ENCODE data around the gene HTRA2. TPM values are rescaled to one million over a fixed set of nuclear protein-coding genes. Genes with fewer than 3 reads are reported as not detected.

The HTRA2 gene
- total and polyA plus RNA-seq, 9 of the 15 experiments (the other 6 are each of a cell fraction or from before 2014, with no cell fraction given), result 54.2 to 71.2 (median 65.8) TPM

DNA sequence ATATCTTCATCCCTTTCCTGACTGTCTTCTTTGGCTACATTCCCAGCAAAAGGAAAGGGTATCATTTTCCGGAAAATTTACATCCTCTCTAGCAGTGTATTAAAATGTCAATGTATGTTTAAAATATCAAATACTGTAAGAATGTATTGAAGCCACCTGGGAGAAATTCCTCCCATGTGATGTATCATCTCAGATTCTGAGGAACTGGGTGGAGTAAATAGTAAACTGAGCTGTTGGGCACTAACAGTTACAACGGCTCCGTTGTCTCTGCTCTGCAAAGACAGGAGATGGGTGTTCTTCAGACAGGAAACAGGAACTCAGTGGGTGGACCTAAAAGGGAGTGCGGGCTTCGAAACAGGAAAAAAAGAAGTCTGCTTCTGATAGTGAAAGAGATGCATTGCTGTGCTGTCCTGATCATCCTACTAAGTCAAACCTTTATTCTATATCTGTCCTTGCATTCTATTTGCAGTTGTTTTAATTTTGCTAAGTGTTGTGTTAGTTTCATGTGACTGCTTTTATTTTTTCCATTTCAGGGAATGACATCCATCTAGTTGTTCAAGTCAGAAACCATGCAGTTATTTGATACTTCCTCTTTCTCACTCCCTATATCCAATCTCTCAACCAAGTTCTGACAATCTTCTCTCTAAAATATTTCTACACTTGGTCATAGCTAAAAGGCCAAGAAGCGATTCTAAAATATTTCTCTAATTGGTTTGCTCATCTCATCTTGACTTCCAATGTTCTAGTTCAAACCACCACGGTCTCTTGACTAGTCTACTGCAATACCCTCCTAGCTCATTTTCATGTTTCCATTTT, 44.2 kb downstream of the HTRA2 start (continued):
- TF ChIP-seq NR3C1 (CRISPR knock-in tag; IDR thresholded peaks at IDR 0.05) (no peak), HNRNPK (IDR thresholded peaks at IDR 0.05; ENCODE audit: low read depth, low read length, poor library complexity, severe bottlenecking) (no peak), BCOR (IDR thresholded peaks at IDR 0.05) (no peak), ELF1 (tag; IDR thresholded peaks at IDR 0.05) (peak; percentile 40; the same call in 1 of the 2 replicates), PYGO2 (tag; IDR thresholded peaks at IDR 0.05) (no peak), ILK (tag; IDR thresholded peaks at IDR 0.05; ENCODE audit: borderline replicate concordance, low read depth) (no peak), MXI1 (IDR thresholded peaks at IDR 0.05; ENCODE audit: low read depth, low read length) (no peak), XRCC5 (IDR thresholded peaks at IDR 0.05; ENCODE audit: low read depth, low read length) (no peak), PHF20 (IDR thresholded peaks at IDR 0.05; ENCODE audit: partially characterized antibody) (no peak), BRCA1 (IDR thresholded peaks at IDR 0.05) (no peak), BRCA1 (CRISPR knock-in tag; IDR thresholded peaks at IDR 0.05) (no peak), HNRNPLL (IDR thresholded peaks at IDR 0.05; ENCODE audit: low read depth, low read length, poor library complexity, severe bottlenecking) (no peak), SMAD4 (CRISPR knock-in tag; conservative IDR thresholded peaks at IDR 0.05) (peak; percentile 35), MCM2 (IDR thresholded peaks at IDR 0.05; ENCODE audit: low read depth) (no peak), MLLT1 (IDR thresholded peaks at IDR 0.05) (no peak), ZNF384 (IDR thresholded peaks at IDR 0.05; ENCODE audit: low read depth, low read length) (peak; percentile 53), ERF (CRISPR knock-in tag; IDR thresholded peaks at IDR 0.05) (peak; percentile 22; the same call in 1 of the 2 replicates), CHD2 (IDR thresholded peaks at IDR 0.05; ENCODE audit: low read depth, low read length) (no peak), HOXB6 (CRISPR knock-in tag; IDR thresholded peaks at IDR 0.05; ENCODE audit: borderline replicate concordance) (no peak), THAP12 (CRISPR knock-in tag; IDR thresholded peaks at IDR 0.05) (no peak)
- TF ChIP-seq, protein P1, sequence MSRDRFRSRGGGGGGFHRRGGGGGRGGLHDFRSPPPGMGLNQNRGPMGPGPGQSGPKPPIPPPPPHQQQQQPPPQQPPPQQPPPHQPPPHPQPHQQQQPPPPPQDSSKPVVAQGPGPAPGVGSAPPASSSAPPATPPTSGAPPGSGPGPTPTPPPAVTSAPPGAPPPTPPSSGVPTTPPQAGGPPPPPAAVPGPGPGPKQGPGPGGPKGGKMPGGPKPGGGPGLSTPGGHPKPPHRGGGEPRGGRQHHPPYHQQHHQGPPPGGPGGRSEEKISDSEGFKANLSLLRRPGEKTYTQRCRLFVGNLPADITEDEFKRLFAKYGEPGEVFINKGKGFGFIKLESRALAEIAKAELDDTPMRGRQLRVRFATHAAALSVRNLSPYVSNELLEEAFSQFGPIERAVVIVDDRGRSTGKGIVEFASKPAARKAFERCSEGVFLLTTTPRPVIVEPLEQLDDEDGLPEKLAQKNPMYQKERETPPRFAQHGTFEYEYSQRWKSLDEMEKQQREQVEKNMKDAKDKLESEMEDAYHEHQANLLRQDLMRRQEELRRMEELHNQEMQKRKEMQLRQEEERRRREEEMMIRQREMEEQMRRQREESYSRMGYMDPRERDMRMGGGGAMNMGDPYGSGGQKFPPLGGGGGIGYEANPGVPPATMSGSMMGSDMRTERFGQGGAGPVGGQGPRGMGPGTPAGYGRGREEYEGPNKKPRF (IDR thresholded peaks at IDR 0.05; ENCODE audit: low read depth, low read length), result no peak
- TF ChIP-seq, protein P2, sequence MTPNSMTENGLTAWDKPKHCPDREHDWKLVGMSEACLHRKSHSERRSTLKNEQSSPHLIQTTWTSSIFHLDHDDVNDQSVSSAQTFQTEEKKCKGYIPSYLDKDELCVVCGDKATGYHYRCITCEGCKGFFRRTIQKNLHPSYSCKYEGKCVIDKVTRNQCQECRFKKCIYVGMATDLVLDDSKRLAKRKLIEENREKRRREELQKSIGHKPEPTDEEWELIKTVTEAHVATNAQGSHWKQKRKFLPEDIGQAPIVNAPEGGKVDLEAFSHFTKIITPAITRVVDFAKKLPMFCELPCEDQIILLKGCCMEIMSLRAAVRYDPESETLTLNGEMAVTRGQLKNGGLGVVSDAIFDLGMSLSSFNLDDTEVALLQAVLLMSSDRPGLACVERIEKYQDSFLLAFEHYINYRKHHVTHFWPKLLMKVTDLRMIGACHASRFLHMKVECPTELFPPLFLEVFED (CRISPR knock-in tag; conservative IDR thresholded peaks at IDR 0.05), result no peak

Measured in K562 (cell line).